SK-N-MC (cell line): Measurements from ENCODE around the gene PDE9A.

ENCODE experiments used
- DNase-seq: peaks from one replicate; pipeline ENCODE4 v3.0.0-alpha.2; 2011; ENCODE audit warnings: low read depth, low spot score
- H3K27ac ChIP-seq: fragments of 200-600 bp; sonication (generic); 2 replicates; pipeline ENCODE4 v1.5.1; 2016; ENCODE audit warnings: mixed run types
- H3K36me3 ChIP-seq: fragments of 200-600 bp; sonication (generic); 2 replicates; pipeline ENCODE4 v1.6.1; 2017; ENCODE audit warnings: antibody characterized with exemption, low read length, mixed read lengths; ENCODE audit not compliant: insufficient read depth
- H3K4me3 ChIP-seq: fragments of 200-600 bp; sonication (generic); 2 replicates; pipeline ENCODE4 v1.5.1; 2016
- H3K9ac ChIP-seq: fragments of 200-600 bp; sonication (generic); 2 replicates; pipeline ENCODE4 v1.8.0; 2017; ENCODE audit warnings: mixed run types, mixed read lengths; ENCODE audit not compliant: insufficient read length
- H3K9me3 ChIP-seq: fragments of 200-600 bp; sonication (generic); 2 replicates; pipeline ENCODE4 v1.6.1; 2017; ENCODE audit warnings: low read depth, mild to moderate bottlenecking, antibody characterized with exemption, low read length, moderate library complexity, mixed read lengths
- EZH2 ChIP-seq: fragments of 200-600 bp; sonication (generic); IDR thresholded peaks from one replicate; pipeline ENCODE4 v1.6.1; 2017; ENCODE audit warnings: antibody characterized with exemption
- FOXP2 ChIP-seq: optimal IDR thresholded peaks from 2 replicates; pipeline ENCODE3; 2011; ENCODE audit warnings: mild to moderate bottlenecking, moderate library complexity; ENCODE audit not compliant: insufficient read depth; ENCODE audit errors: extremely low read length, control extremely low read depth
- POLR2AphosphoS5 ChIP-seq: IDR thresholded peaks from 2 replicates; pipeline ENCODE4 v1.6.1; 2012; ENCODE audit warnings: mild to moderate bottlenecking, low read depth, low read length, borderline replicate concordance

The PDE9A gene

GRCh38 chr21:42676808-42677207, 23.4 kb downstream of the PDE9A start:
- H3K9ac ChIP-seq: no peak overlapping the region
- no peak for TF ChIP-seq FOXP2
- TF ChIP-seq EZH2: no peak
- no peak for TF ChIP-seq POLR2AphosphoS5

GRCh38 chr21:42677339-42678321, 24.2 kb downstream of the PDE9A start:
- no peaks in the 10 kb centered on the region; the same call in 1 of the 2 replicates for H3K36me3 ChIP-seq
- H3K9ac ChIP-seq: peak overlapping the region; percentile 14
- peak overlapping the region; percentile 78 for H3K27ac ChIP-seq
- no peak for TF ChIP-seq EZH2
- TF ChIP-seq POLR2AphosphoS5: no peak
- no peak for TF ChIP-seq FOXP2
- H3K9me3 ChIP-seq: no peaks in the 10 kb centered on the region
- H3K4me3 ChIP-seq: peak overlapping the region; percentile 31
- DNase-seq: no peak

More at GRCh38 chr21:42676808-42677207, 23.4 kb downstream of the PDE9A start:
- Histone ChIP-seq H3K9me3 (no peaks in the 10 kb centered on the region), H3K36me3 (no peaks in the 10 kb centered on the region; the same call in 1 of the 2 replicates), H3K27ac (peak overlapping the region; percentile 56; the same call in 1 of the 2 replicates), H3K4me3 (no peak overlapping the region)
- no peak for DNase-seq

- DNase-seq: no peak
- Histone ChIP-seq H3K9ac (no peak overlapping the region), H3K9me3 (no peaks in the 10 kb centered on the region), H3K27ac (peak overlapping the region; percentile 78), H3K4me3 (no peak overlapping the region), H3K36me3 (no peaks in the 10 kb centered on the region; the same call in 1 of the 2 replicates)
- TF ChIP-seq EZH2: no peak
- no peak for TF ChIP-seq POLR2AphosphoS5
- no peak for TF ChIP-seq FOXP2
Observed at GRCh38 chr21:42678618-42679295, 25.3 kb downstream of the PDE9A start.

GRCh38 chr21:42679319-42680057, 26.1 kb downstream of the PDE9A start:
- Histone ChIP-seq H3K4me3 (no peak overlapping the region), H3K9me3 (no peaks in the 10 kb centered on the region), H3K27ac (no peak overlapping the region), H3K9ac (no peak overlapping the region), H3K36me3 (no peaks in the 10 kb centered on the region; the same call in 1 of the 2 replicates)
- no peak for DNase-seq
- TF ChIP-seq FOXP2 (no peak), EZH2 (no peak), POLR2AphosphoS5 (no peak)

- TF ChIP-seq POLR2AphosphoS5: no peak
- TF ChIP-seq FOXP2: no peak
- no peak for TF ChIP-seq EZH2
- Histone ChIP-seq H3K36me3 (no peaks in the 10 kb centered on the region; the same call in 1 of the 2 replicates), H3K9ac (no peak overlapping the region), H3K9me3 (no peaks in the 10 kb centered on the region), H3K27ac (no peak overlapping the region), H3K4me3 (no peak overlapping the region)
- DNase-seq: no peak
Observed at GRCh38 chr21:42680058-42680330, 26.6 kb downstream of the PDE9A start.

GRCh38 chr21:42680429-42680828, 27.0 kb downstream of the PDE9A start:
- no peak overlapping the region for H3K27ac ChIP-seq
- no peak for DNase-seq

GRCh38 chr21:42681296-42682206, 28.1 kb downstream of the PDE9A start:
- no peak overlapping the region for H3K27ac ChIP-seq
- H3K9ac ChIP-seq: no peak overlapping the region
- H3K9me3 ChIP-seq: no peaks in the 10 kb centered on the region
- H3K36me3 ChIP-seq: peaks cover 4% of the 10 kb centered on the region; the same call in 1 of the 2 replicates
- TF ChIP-seq FOXP2: no peak
- no peak for TF ChIP-seq EZH2
- no peak for TF ChIP-seq POLR2AphosphoS5
- H3K4me3 ChIP-seq: no peak overlapping the region
- DNase-seq: no peak

More at GRCh38 chr21:42680429-42680828, 27.0 kb downstream of the PDE9A start:
- Histone ChIP-seq H3K4me3 (no peak overlapping the region), H3K9ac (no peak overlapping the region), H3K9me3 (no peaks in the 10 kb centered on the region), H3K36me3 (no peaks in the 10 kb centered on the region; the same call in 1 of the 2 replicates)
- TF ChIP-seq EZH2 (no peak), POLR2AphosphoS5 (no peak), FOXP2 (no peak)
